AG09319 (cell line): ENCODE data around the gene AOC3.
"Not testable (repeated sequence)": the region's sequence is repeated elsewhere in the genome, so short reads cannot be mapped to it uniquely, and the experiment has no call there.

Experiments used
- DNase-seq: peaks from one replicate; pipeline ENCODE4 v3.0.0-alpha.2; 2010; ENCODE audit warnings: low read depth; ENCODE audit errors: extremely low read depth
- TF ChIP-seq, protein P1 (sequence below): IDR thresholded peaks from 2 replicates; pipeline ENCODE4 v1.5.1; 2011; ENCODE audit warnings: low read depth, mild to moderate bottlenecking, inconsistent platforms, low read length, moderate library complexity

Gene AOC3

GRCh38 chr17:42873315-42873714 lies 22.3 kb downstream of the AOC3 start:
- TF ChIP-seq, protein P1, sequence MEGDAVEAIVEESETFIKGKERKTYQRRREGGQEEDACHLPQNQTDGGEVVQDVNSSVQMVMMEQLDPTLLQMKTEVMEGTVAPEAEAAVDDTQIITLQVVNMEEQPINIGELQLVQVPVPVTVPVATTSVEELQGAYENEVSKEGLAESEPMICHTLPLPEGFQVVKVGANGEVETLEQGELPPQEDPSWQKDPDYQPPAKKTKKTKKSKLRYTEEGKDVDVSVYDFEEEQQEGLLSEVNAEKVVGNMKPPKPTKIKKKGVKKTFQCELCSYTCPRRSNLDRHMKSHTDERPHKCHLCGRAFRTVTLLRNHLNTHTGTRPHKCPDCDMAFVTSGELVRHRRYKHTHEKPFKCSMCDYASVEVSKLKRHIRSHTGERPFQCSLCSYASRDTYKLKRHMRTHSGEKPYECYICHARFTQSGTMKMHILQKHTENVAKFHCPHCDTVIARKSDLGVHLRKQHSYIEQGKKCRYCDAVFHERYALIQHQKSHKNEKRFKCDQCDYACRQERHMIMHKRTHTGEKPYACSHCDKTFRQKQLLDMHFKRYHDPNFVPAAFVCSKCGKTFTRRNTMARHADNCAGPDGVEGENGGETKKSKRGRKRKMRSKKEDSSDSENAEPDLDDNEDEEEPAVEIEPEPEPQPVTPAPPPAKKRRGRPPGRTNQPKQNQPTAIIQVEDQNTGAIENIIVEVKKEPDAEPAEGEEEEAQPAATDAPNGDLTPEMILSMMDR: no peak
- no peak for DNase-seq

DNA sequence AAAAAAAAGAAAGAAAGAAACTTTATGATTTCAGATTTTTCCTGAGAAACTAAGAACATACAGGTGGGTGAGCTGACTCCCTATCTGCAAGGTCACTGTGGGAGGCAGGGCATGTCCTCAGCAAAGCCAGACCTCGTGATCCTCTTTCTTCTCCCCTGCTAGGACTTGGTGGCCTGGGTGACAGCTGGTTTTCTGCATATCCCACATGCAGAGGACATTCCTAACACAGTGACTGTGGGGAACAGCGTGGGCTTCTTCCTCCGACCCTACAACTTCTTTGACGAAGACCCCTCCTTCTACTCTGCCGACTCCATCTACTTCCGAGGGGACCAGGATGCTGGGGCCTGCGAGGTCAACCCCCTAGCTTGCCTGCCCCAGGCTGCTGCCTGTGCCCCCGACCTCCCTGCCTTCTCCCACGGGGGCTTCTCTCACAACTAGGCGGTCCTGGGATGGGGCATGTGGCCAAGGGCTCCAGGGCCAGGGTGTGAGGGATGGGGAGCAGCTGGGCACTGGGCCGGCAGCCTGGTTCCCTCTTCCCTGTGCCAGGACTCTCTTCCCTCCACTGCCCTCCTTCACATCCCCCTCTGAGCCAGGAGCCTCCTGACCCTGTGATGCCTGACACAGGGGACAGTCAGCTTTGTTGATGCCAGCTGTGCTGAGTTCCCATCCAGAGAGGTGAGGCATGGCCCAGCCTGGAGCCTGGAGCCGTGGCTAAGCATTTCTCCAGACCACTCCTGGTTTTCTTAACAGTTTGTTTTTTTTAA lies 23.1 kb downstream of the AOC3 start:
- not testable (repeated sequence) for DNase-seq

GRCh38 chr17:42877037-42877436 lies 26.0 kb downstream of the AOC3 start:
- no peak for DNase-seq
- TF ChIP-seq, protein P1: no peak

GRCh38 chr17:42878123-42878880 lies 27.3 kb downstream of the AOC3 start:
- no peak for DNase-seq
- TF ChIP-seq, protein P1: no peak

- DNase-seq: no peak
- TF ChIP-seq, protein P1: no peak
Measured at GRCh38 chr17:42878924-42879595, 28.1 kb downstream of the AOC3 start.

- TF ChIP-seq, protein P1: no peak
- DNase-seq: no peak
Measured at GRCh38 chr17:42879596-42879985, 28.6 kb downstream of the AOC3 start.

DNA sequence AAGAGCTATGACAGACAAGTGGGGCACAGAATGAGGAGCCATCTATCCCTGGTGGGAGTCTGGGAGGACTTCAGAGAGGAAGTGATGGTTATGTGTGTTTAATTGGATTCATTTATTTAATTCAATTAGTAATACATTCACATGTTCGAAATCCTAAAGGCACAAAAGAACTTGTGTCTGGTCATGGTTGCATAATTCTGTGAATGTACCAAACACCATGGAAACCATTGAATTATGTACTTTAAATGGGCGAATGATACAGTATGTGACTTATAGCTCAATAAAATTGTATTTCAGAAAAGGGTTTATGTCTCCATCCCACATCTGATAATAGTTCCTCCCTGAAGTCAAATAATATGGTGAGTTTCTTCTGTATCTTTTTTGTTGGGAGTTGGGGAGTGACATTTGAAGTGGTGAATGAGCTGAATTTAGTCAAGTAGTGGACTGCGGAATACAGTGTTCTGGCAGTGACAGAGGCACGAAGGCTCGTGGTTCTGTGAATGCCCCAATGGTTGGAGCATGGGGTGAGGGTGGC lies 29.8 kb downstream of the AOC3 start:
- DNase-seq: no peak
- TF ChIP-seq, protein P1: no peak

DNA sequence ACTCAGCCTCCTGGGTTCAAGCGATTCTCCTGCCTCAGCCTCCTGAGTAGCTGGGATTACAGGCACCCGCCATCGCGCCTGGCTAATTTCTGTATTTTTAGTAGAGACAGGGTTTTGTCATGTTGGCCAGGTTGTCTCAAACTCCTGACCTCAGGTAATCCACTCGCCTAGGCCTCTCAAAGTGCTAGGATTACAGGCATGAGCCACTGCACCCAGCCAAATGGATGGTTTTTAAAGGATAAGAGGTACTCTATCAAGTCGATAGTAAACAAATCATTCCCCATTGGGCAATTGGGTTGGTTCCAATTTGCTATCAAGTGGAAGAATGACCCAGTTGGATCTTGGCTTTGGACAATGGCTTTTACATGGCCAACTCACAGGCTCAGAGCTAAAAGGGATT lies 30.7 kb downstream of the AOC3 start:
- not testable (repeated sequence) for DNase-seq
